ENCODE results near the gene PPP2R5A.

GRCh38 chr1:212288615-212289014 is 3.4 kb downstream of the PPP2R5A start:
- TF ChIP-seq CTCF (IDR thresholded peaks at IDR 0.05) (no peak), EP300 (IDR thresholded peaks at IDR 0.05) (no peak), POLR2AphosphoS5 (IDR thresholded peaks at IDR 0.05) (no peak)
